Measurements from ENCODE around the gene RABEP2.
"Not testable (repeated sequence)": the region's sequence is repeated elsewhere in the genome, so short reads cannot be mapped to it uniquely, and the experiment has no call there.

Gene RABEP2

DNA sequence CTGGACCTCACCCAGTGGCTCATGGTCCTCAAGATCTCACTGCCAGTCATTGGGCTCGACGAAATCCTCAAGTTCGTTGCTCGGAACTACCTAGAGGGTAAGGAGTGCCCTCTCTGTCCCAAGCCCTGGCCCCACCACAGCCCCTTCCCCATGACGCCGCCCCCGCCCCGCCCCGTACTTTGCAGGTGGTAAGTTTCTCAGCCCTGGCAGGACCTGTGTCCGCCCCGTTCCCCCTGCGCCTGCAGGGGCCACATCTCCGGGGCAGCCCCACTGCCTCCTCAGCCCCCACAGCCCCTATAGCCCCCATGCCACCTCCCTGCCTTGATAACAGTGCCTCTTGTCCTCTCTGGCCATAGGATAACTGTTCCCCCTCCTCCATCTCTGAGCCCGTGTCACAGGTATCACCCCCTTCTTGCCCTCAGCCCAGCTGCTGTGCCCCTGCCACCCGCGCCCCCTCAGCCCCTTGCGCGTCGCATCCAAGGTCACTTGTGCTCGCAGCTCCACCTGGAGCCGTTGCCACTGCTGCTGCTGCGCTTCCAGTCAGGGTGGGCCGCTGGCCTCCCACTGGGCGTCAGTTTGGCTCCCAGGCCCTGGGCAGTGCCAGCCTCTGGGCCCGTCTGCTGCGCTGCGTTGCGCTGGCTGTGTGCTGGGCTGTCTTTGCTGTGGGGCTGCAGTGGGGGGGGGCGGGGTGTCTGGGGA is 21.5 kb downstream of the RABEP2 start:
- DNase-seq = no peak

DNA sequence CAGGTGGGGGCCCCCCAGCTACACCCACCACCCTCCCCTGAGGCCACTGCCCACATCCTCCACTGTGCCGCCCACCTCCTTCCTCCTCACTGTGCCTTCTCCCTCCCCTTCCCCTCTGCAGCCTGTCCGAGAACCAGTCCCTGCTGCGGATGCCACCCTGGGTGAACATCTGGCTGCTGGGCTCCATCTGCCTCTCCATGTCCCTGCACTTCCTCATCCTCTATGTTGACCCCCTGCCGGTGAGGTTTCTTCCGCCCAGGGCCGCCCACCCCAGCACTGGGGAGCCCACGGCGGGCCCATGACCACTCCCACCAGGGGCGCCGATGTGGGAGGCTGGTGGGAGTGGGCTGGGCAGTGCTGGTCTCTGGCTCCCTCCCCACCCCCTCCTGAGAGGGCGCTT is 22.1 kb downstream of the RABEP2 start:
- DNase-seq = no peak

DNA sequence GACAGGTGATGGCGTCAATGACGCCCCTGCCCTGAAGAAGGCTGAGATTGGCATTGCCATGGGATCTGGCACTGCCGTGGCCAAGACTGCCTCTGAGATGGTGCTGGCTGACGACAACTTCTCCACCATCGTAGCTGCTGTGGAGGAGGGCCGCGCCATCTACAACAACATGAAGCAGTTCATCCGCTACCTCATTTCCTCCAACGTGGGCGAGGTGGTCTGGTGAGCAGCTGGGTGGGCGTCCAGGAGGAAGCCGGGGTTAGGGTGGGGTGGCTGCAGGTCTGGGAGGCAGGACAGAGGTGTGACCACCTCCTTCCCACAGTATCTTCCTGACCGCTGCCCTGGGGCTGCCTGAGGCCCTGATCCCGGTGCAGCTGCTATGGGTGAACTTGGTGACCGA is 23.2 kb downstream of the RABEP2 start:
- DNase-seq = no peak

DNA sequence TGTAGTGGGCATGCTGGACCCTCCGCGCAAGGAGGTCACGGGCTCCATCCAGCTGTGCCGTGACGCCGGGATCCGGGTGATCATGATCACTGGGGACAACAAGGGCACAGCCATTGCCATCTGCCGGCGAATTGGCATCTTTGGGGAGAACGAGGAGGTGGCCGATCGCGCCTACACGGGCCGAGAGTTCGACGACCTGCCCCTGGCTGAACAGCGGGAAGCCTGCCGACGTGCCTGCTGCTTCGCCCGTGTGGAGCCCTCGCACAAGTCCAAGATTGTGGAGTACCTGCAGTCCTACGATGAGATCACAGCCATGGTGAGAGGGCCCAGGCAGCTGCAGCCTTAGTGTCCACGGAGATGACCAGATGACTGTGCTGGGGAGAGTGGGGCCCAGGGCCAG is 24.4 kb downstream of the RABEP2 start:
- no peak for DNase-seq

DNA sequence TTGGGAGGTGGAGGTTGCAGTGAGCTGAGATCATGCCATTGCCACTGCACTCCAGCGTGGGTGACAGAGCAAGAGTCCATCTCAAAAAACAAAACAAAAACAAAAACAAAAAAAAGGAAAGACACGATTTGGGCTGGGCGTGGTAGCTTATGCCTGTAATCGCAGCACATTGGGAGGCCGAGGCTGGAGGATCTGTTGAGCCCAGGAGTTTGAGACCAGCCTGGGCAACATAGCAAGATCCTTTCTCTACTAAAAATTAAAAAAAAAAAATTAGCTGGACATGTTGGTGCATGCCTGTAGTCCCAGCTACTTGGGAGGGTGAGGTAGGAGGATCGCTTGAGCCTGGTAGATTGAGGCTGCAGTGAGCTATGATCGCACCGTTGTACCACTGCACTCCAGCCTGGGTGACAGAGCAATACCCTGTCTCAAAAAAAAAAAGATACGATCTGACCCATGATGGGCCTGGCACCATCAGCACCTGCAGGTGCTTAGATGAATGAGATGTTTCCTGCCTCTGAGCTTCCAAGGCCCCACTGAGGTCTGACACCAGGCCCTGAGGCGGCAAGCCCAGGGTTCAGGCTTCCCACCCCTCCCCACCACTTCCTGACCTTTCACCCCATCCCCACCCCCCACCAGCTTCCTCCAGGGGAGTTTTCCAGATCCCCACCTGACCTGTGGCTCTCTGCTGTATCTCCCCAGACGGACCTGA is 25.0 kb downstream of the RABEP2 start:
- no peak for DNase-seq

DNA sequence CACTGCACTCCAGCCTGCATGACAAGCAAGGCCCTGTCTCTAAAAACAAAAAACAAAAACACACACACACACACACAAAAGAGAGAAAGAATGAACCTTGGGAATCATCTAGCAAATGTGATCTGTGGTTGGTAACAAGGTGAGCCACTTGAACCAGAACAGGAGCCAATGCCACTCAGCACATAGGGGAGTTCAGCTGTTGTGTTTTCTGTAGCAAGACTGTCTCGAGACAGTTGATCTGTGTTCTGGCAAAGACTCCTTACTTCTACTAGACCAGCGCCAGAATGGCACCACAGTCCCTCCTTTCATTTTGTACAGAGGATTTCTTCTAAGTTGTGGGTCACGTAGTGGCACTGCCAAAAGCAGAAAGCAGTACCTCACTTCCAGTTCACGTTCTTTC is 26.1 kb downstream of the RABEP2 start:
- no peak for DNase-seq

DNA sequence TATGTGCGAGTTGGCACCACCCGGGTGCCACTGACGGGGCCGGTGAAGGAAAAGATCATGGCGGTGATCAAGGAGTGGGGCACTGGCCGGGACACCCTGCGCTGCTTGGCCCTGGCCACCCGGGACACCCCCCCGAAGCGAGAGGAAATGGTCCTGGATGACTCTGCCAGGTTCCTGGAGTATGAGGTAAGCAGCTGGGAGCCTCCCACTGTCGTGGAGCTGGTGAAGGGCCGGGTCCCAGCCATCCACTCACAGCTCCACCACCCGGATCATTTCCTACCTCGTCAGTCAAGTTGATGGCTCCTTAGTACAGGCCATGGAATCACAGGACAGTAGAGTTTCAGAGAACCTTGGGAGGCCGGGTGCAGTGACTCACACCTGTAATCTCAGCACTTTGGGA is 26.8 kb downstream of the RABEP2 start:
- no peak for DNase-seq

DNA sequence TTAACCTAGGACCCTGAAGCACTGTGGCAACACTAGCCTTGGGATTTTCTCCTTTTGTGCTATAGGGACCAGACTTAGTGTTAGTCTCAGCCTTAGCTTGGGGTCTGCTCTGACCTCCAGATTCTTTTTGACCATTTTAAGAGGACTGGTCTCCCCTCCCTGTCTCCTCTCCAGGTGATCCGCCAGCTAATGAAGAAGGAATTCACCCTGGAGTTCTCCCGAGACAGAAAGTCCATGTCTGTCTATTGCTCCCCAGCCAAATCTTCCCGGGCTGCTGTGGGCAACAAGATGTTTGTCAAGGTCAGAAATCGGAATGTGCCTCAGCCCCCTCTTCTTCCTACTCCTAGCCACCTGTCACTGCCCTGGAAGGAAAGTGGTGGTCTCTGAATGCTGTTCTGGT is 27.2 kb downstream of the RABEP2 start:
- no peak for DNase-seq

DNA sequence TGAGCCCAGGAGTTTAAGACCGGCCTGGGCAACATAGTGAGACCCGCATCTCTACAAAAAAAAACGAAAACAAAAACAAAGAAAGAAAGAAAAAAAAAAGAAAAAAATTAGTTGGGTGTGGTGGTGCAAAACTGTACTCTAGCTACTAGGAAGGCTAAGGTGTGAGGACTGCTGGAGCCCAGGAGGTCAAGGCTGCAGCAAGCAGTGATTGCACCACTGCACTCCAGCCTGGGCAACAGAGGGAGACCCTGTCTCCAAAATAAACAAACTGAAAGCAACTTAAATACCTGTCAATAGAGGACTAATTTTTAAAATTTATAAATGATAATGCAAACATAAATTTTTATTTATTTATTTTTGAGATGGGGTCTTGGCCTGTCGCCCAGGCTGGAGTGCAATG is 29.4 kb downstream of the RABEP2 start:
- DNase-seq = no peak

DNA sequence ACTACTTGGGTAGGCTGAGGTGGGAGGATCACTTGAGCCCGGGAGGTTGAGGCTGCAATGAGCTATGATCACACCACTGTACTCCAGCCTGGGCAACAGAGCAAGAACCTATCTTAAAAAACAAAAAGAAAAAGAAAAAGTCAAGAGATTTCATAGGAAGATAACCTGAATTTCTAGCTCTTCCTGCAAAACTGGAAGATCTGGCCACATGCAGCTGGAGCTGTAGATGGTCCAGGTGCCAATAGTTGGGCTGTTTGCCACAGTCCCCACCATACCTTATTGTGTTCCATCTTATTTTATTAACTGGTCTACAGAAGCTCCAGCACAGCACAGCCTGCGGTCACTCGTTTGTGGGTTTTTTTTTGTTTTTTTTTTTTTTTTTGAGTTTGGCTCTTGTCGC is 31.7 kb downstream of the RABEP2 start:
- no peak for DNase-seq

DNA sequence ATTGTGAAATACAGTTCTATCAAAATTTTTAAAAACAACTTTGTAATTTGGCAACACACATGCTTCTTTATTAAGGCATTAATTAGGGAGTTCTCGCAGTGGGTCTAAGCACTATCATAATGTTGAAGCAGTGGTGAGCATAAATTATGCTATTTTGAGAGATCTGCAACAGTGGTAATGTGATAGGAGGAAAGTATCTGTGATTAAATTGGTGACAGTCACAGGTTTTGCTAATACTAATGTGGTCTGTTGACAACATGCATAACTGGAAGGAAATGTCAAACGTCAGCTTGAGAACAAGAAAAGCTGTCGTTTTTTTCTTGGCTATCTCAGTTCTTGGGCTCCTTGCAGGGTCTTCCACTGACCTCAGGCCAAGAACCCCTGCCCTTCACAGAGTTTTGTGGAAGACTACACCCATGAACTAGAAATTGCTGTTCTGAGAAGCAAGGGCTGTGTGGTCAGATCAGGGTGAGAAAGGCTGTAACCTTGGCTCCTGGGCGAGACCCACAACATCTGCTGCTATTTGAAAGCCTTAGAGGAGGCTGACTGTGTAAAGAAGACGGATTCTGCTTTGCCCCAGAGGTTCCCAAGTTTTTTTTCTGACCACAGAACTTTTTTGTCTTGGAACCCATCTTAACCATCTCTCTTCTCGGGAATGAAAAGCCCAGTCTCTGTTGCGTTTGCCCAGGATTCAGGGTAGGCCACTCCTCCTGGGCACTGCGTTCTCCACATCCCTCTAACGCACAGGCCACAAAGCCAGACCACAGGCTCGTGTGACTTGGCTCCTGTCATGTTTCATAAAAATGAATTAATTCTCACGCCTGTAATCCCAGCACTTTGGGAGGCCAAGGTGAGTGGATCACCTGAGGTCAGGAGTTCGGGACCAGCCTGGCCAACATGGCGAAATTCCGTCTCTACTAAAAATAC is 32.8 kb downstream of the RABEP2 start:
- no peak for DNase-seq

DNA sequence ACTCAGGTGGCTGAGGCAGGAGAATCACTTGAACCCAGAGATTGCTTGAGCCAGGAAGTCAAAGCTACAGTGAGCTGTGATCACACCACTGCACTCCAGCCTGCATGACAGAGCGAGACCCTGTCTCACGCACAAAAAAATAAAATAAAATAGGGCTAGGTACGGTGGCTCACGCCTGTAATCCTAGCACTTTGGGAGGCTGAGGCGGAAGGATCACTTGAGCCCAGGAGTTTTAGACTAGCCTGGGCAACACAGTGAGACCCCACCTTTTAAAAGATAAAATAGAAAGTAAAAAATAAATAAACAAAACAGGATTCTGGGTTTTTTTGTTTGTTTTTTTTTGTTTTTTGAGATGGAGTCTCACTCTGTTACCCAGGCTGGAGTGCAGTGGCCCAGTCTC is 34.7 kb downstream of the RABEP2 start:
- not testable (repeated sequence) for DNase-seq

DNA sequence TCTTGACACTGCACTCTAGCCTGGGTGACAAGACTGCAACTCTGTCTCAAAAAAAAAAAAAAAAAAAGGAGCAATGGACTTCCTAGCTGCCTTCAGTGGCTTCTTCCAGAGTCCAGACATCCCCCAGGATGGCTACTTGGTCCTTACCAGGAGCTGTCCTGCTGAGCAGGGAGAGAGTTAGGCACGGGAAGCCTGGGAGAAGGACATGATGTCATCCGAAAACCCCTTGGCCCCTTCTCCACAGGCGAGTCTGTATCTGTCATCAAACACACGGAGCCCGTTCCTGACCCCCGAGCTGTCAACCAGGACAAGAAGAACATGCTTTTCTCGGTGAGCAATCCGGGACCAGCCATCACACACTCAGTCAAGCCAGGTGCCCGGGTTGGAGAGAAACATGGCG is 38.1 kb downstream of the RABEP2 start:
- DNase-seq = no peak

DNA sequence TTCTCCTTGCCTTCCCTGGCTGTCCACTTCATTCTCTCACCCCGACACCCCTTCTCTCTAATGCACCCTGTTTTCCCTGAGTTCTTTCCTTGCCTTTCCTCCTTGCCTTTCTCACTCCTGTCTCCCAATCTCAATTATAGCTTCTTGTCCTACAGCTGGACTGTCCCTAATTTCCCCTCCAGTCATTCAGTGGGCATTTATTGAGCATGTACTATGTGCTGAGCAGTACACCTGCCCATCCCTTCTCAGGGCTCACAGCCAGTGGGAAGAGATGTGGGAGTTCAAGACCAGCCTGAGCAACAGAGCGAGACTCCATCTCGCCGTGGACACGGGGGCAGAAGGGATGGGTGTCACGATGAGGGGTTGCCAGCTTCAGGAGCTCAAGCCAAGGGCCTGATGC is 41.0 kb downstream of the RABEP2 start:
- DNase-seq = no peak

DNA sequence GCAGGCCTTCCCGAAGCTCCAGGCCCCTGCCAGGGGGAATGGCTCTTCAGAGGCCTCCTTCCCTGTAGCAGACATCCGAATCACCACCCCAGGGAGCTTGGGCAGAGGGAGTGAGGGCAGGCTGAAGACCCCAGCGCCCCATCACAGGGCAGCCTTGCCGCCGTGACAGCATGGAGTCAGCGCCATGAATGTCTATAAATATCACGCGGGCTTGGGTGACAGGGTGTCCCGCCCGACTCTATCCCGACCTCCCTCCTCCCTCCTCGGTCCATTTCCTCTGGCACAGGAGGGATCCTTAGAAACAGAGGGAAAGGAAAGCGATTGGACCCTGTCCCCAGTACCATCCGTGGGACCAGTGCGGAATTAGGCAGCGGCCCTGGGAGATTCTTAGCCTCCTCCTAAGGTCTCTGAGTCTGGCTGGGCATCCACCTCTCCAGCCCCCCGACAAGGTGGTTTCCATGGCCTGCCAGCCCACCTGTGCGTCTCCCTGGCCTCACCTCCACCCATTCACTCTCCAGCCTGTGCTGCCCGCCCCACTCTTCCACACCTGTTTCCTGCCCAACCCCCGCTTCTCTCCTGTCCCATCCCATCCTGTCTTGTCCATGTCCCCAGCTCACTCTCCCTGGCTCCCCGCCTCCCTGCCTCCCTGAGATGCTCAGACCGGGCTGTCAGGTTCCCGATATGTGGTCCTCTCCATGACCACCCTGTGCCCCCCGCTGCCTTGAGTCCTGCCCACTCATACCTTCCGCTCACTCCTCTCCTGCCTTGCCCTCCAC is 41.6 kb downstream of the RABEP2 start:
- DNase-seq = no peak

DNA sequence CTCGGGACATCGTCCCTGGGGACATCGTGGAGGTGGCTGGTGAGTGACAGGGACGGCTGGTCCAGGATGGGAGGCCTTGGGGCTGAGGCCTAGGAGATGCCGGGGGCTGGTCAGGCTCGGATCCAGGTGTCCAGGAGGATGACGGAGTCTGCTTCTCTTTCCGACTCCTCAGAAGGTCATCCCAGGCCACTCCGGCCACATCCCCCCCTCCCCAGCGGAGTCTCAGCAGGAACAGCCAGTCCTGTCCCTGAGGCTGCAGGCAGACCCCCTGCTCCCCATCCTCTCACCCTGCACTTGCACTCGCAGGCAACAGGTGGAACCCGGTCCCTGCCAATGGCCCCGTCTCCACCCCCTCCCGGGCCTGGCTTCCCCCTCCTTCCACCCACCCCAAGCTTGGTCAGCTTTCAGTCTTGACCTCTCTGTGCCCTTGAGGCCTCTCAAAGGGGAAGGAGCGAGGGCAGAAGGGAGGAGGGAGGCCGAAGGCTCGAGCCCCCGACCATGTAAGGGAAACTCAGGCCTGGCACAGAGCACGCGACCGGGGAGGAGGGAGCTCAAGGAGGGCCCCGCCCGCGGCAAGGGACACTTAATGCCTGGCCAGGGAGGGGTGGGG is 42.4 kb downstream of the RABEP2 start:
- no peak for DNase-seq

DNA sequence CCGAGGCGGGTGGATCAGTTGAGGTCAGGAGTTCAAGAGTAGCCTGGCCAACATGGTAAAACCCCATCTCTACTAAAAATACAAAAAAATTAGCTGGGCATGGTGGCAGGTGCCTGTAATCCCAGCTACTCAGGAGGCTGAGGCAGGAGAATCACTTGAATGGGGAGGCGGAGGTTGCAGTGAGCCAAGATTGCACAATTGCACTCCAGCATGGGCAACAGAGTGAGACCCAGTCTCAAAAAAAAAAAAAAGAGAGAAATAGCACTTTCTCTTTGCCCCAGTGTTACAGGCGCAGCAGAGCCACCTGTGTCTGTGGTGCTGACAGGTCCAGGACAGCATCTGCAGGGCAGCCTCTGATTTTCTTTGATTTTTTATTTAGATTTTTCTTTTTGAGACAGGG is 43.5 kb downstream of the RABEP2 start:
- not testable (repeated sequence) for DNase-seq

DNA sequence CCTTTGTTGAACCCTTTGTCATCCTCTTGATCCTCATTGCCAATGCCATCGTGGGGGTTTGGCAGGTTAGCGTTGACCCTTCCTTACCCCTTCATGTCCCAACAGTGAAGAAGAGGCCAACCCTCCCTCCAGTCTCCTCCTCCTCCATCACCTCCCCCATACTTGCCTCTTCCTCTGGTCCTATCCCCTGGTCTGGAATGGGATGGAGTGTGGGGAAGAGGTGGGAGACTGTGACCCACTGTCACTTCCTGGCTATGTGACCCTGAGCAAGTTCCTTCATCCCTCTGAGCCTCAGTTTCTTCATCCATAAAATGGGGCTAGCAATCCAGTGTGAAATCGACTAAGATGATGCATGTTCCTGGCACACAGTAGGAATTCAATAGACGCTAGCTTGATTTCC is 44.1 kb downstream of the RABEP2 start:
- no peak for DNase-seq

DNA sequence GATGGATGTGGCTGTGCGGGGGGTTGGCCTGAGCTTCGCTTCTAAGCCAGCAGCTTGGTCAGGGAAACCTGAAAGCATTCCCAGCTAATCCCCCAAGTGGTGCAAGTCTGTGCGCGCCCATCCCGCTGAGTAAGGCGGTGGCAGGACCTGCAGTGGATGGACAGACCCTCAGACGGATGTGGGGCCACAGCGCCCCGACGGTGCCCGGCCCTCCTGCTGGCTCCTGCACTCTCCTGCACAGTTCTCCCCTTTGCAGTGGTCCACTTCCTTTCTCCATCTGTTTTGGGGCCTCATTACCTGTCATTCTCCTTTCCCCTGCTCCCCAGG is 44.5 kb downstream of the RABEP2 start:
- DNase-seq = no peak

DNA sequence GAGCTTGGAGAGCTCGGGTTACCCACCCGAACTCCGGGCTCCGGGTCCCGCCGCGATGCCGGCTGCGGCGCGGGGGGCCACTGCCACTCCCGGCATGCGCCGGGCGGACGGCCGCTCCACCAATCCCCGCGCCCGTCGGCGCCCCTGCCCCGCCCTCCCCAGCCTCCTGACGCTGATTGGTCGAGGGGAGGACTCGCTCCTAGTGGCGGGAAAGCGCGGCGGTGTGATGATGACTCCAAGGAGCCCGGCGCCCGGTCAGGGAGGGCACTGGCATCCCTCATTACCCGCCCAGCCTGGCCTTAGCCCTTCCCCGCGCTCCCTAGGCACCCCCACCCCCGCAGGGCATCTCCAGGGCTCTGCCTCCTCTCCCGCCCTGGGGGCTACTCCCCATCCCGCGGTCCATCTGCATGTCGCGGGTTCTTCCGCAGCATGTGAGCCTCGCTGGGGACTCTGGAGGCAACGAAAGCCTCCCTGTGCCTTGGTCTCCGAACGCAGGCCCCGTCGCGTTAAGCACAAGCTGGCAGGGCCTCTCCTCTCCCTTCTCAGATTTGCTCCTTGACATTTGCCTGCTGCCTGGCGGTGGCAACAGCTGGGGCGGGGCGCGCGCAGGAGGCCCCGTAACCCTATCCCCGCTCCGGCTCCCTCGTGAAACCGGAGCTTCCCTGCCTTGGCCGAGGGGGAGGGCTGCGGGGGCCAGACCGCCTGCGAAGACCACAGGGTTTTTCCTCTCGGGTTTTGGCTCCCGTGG is 45.0 kb downstream of the RABEP2 start:
- DNase-seq = peak; percentile 79

DNA sequence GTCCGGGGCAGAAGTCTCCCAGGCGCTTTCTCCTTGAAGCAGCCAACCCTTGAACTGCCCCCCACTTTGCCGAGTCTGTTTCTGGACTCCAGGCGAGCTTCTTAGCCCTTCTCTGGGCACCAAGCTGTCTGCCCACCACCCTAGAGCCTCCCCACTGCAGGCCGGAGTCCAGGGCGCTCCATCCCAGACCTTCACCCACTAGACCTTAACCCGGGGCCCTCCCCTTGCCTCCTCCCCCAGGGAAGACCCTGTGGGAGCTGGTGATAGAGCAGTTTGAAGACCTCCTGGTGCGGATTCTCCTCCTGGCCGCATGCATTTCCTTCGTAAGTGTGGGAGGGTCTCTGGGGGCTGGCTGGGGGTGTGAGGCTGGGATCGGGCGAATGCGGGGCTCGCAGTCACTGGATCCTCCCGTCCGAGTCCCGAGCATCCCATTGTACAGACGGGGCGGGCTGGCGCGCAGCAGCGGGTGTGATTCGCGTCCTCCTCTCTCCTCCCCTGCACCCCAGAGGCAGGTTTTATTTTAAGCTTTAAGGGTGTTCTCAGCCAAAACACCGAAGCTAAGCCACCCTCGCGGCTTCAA is 45.7 kb downstream of the RABEP2 start:
- no peak for DNase-seq

Measured in activated CD4-positive, CD25-positive, alpha-beta regulatory T cell treated with anti-CD3 and anti-CD28 coated beads, Interleukin-2, amount 50 U/mL, for 72 hours (primary cell).